Kidney epithelial cell (primary cell): ENCODE results near the gene TNFRSF1B. TPM values are rescaled to one million over a fixed set of nuclear protein-coding genes. Genes with fewer than 3 reads are reported as not detected.

ENCODE experiments used
- DNase-seq: peaks from one replicate; pipeline ENCODE4 v3.0.0-alpha.2; 2010; ENCODE audit warnings: low read depth
- H3K27me3 ChIP-seq: 2 replicates; pipeline ENCODE4 v1.6.0; 2011; ENCODE audit warnings: low read length; ENCODE audit not compliant: control insufficient read depth, insufficient read depth
- H3K36me3 ChIP-seq: 2 replicates; pipeline ENCODE4 v1.5.1; 2011; ENCODE audit warnings: low read length; ENCODE audit not compliant: control insufficient read depth, insufficient read depth
- H3K4me3 ChIP-seq: 2 replicates; pipeline ENCODE4 v1.5.1; 2011; ENCODE audit warnings: low read depth, mild to moderate bottlenecking, control low read depth, low read length
- total RNA-seq: library from RNA; depleted of rRNA; stranded (reverse); fragments of >200 nt; gene quantifications from 2 replicates; pipeline ENCODE4 v1.2.3, GENCODE V29; 2015
- TF ChIP-seq, protein P1 (sequence below): IDR thresholded peaks from 2 replicates; pipeline ENCODE4 v1.5.1; 2011; ENCODE audit warnings: mild to moderate bottlenecking, moderate library complexity, low read length, control low read depth, inconsistent platforms; ENCODE audit not compliant: insufficient read depth, poor library complexity, severe bottlenecking

Gene TNFRSF1B
- total RNA-seq, 1 donor from 2014 or later: 0.21 TPM

DNA sequence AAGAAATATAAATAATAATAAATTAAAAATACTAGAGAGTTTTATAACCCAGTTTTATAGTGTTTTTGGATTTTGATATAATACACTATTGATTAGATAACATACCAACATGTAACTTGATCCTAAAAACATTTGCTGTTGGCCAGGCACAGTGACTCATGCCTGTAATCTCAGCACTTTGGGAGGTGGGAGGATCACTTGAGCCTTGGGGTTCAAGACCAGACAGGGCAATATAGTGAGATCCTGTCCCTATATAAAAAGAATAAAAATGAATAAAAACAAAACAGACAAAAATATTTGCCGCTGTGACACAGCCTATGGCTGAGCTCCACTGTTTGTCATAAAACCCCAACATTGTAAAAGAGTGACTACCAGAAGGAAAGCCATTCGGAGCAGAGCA, 89.1 kb downstream of the TNFRSF1B start:
- Histone ChIP-seq H3K36me3 (peaks cover 2% of the 10 kb centered on the region), H3K27me3 (no peaks in the 10 kb centered on the region), H3K4me3 (no peak overlapping the region)
- DNase-seq: no peak
- TF ChIP-seq, protein P1, sequence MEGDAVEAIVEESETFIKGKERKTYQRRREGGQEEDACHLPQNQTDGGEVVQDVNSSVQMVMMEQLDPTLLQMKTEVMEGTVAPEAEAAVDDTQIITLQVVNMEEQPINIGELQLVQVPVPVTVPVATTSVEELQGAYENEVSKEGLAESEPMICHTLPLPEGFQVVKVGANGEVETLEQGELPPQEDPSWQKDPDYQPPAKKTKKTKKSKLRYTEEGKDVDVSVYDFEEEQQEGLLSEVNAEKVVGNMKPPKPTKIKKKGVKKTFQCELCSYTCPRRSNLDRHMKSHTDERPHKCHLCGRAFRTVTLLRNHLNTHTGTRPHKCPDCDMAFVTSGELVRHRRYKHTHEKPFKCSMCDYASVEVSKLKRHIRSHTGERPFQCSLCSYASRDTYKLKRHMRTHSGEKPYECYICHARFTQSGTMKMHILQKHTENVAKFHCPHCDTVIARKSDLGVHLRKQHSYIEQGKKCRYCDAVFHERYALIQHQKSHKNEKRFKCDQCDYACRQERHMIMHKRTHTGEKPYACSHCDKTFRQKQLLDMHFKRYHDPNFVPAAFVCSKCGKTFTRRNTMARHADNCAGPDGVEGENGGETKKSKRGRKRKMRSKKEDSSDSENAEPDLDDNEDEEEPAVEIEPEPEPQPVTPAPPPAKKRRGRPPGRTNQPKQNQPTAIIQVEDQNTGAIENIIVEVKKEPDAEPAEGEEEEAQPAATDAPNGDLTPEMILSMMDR: no peak

DNA sequence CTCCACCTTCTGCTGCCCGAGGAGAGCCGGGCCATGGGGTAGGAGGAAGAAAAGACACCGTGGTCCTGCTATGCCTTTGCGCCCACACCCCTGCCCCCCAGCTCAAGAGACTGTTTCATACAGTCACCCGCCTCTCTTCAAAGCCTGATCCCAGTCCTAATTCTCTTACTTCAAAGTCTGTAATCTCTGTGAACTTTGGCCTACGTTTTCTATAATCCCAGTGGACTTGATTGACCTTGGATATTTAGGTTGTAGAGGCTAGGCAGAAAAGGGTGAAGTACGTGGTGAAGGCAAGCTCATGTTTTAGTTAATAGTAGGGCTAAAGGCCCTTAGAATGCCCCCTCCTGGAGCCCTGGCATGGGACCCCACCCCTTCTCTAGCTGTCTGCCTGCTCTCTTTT, 91.5 kb downstream of the TNFRSF1B start:
- no peak for DNase-seq
- Histone ChIP-seq H3K27me3 (no peaks in the 10 kb centered on the region), H3K4me3 (no peak overlapping the region), H3K36me3 (peaks cover 2% of the 10 kb centered on the region)
- TF ChIP-seq, protein P1: no peak

Other genes with a start within 250 kb of the TNFRSF1B start
- gene KIAA2013, start 240.6 kb upstream of the TNFRSF1B start, total RNA-seq: 97.2 and 108 TPM in 2 replicates
- 85.7 and 104 TPM in 2 replicates for gene PLOD1, start 232.3 kb upstream of the TNFRSF1B start, total RNA-seq
- gene MFN2, start 186.5 kb upstream of the TNFRSF1B start, total RNA-seq: 73.5 and 78.2 TPM in 2 replicates
- 67.4 and 69.9 TPM in 2 replicates for gene MIIP, start 147.5 kb upstream of the TNFRSF1B start, total RNA-seq
- 0.21 and 1.2 TPM in 2 replicates for gene TNFRSF8, start 103.7 kb upstream of the TNFRSF1B start, total RNA-seq
- 22.2 and 24.0 TPM in 2 replicates for gene VPS13D, start 63.0 kb downstream of the TNFRSF1B start, total RNA-seq